HepG2 (cell line): ENCODE results near the gene BEST2.

ENCODE experiments used
- EZH2 ChIP-seq: conservative IDR thresholded peaks from 2 replicates; pipeline ENCODE4 v1.6.1; 2012; ENCODE audit warnings: mild to moderate bottlenecking, low read depth, low read length, moderate library complexity
- FOSL1 ChIP-seq: sonication (generic); formaldehyde crosslinking; IDR thresholded peaks from 2 replicates; pipeline ENCODE4 v1.9.0; 2021; ENCODE audit warnings: missing genetic modification reagents, borderline replicate concordance
- POLR2A ChIP-seq, 2 experiments: IDR thresholded peaks; 2 replicates each; pipeline ENCODE4 v1.6.1; 2011; ENCODE audit warnings: low read depth in 2 of 2, low read length in 2 of 2, mild to moderate bottlenecking in 1 of 2, moderate library complexity in 1 of 2; ENCODE audit not compliant: insufficient read depth in 1 of 2
- SRSF1 ChIP-seq: fragments of 200-400 bp; formaldehyde crosslinking; optimal IDR thresholded peaks from 2 replicates; pipeline ENCODE3; 2017; ENCODE audit warnings: mild to moderate bottlenecking, low read depth, low read length, moderate library complexity
- SRSF9 ChIP-seq: fragments of 200-400 bp; formaldehyde crosslinking; IDR thresholded peaks from 2 replicates; pipeline ENCODE4 v1.6.1; 2018; ENCODE audit warnings: borderline replicate concordance, mild to moderate bottlenecking, low read depth, low read length; ENCODE audit not compliant: insufficient read depth, poor library complexity, severe bottlenecking
- TAF1 ChIP-seq: sonication (generic); formaldehyde crosslinking; IDR thresholded peaks from 2 replicates; pipeline ENCODE4 v1.4.0; 2020; ENCODE audit warnings: missing genetic modification reagents
- TCF12 ChIP-seq, 2 experiments: fragments of 450-650 bp in 1 of 2; sonication (generic) in 1 of 2; formaldehyde crosslinking in 1 of 2; IDR thresholded peaks; 2 replicates each; pipeline versions ENCODE4 v1.6.1 to v1.8.0; 2017 to 2022; ENCODE audit warnings: antibody characterized with exemption in 1 of 2, mild to moderate bottlenecking in 1 of 2, missing genetic modification reagents in 1 of 2, moderate library complexity in 1 of 2
- ZNF124 ChIP-seq: sonication (generic); formaldehyde crosslinking; IDR thresholded peaks from 2 replicates; pipeline ENCODE4 v1.4.0; 2020; ENCODE audit warnings: missing genetic modification reagents
- ZNF225 ChIP-seq: sonication (generic); formaldehyde crosslinking; IDR thresholded peaks from 2 replicates; pipeline ENCODE4 v1.4.0; 2020; ENCODE audit warnings: mild to moderate bottlenecking, missing genetic modification reagents
- TF ChIP-seq, protein P1 (sequence below): sonication (generic); formaldehyde crosslinking; conservative IDR thresholded peaks from 2 replicates; pipeline ENCODE4 v1.4.0; 2020; ENCODE audit warnings: missing genetic modification reagents
- TF ChIP-seq, protein P2 (sequence below): sonication (generic); formaldehyde crosslinking; IDR thresholded peaks from 2 replicates; pipeline ENCODE4 v1.5.0; 2020; ENCODE audit warnings: mild to moderate bottlenecking, missing genetic modification reagents, moderate library complexity
- TF ChIP-seq, protein P3 (sequence below): IDR thresholded peaks from 2 replicates; pipeline ENCODE4 v1.6.1; 2016; ENCODE audit warnings: missing genetic modification reagents, missing compliant biosample characterization
- TF ChIP-seq, protein P4 (sequence below): IDR thresholded peaks from 2 replicates; pipeline ENCODE4 v1.6.1; 2016; ENCODE audit warnings: missing compliant biosample characterization, missing genetic modification reagents, borderline replicate concordance

DNA sequence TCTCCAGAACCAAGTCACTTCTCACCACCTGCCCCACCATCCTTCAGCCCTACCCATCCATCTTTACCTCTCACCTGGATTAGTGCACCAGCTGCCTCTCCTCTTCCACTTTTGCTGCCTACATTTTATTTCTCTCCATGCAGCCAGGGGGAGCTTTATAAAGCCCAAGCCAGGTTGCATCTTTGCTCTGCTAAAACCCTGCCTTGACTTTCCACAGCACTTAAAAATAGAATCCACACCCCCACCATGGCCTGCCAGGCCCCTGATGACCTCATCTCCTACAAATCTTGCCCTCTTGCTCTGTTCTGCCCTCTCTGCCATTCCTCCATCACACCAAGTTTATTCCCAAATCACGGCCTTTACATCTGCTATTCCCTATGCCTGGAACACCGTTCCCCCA, 22.0 kb downstream of the BEST2 start:
- TF ChIP-seq, protein P1, sequence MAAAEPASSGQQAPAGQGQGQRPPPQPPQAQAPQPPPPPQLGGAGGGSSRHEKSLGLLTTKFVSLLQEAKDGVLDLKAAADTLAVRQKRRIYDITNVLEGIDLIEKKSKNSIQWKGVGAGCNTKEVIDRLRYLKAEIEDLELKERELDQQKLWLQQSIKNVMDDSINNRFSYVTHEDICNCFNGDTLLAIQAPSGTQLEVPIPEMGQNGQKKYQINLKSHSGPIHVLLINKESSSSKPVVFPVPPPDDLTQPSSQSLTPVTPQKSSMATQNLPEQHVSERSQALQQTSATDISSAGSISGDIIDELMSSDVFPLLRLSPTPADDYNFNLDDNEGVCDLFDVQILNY (CRISPR knock-in tag): no peak
- TF ChIP-seq, protein P2, sequence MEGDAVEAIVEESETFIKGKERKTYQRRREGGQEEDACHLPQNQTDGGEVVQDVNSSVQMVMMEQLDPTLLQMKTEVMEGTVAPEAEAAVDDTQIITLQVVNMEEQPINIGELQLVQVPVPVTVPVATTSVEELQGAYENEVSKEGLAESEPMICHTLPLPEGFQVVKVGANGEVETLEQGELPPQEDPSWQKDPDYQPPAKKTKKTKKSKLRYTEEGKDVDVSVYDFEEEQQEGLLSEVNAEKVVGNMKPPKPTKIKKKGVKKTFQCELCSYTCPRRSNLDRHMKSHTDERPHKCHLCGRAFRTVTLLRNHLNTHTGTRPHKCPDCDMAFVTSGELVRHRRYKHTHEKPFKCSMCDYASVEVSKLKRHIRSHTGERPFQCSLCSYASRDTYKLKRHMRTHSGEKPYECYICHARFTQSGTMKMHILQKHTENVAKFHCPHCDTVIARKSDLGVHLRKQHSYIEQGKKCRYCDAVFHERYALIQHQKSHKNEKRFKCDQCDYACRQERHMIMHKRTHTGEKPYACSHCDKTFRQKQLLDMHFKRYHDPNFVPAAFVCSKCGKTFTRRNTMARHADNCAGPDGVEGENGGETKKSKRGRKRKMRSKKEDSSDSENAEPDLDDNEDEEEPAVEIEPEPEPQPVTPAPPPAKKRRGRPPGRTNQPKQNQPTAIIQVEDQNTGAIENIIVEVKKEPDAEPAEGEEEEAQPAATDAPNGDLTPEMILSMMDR: peak; percentile 30; the same call in 1 of the 2 replicates
- TF ChIP-seq TCF12 (IDR thresholded peaks at IDR 0.05) (no peak), TCF12 (CRISPR knock-in tag; IDR thresholded peaks at IDR 0.05) (no peak), ZNF124 (CRISPR knock-in tag) (no peak), ZNF225 (CRISPR knock-in tag) (no peak), SRSF1 (no peak), POLR2A (IDR thresholded peaks at IDR 0.05; ENCODE audit: insufficient read depth in 1 of 2, low read depth in 2 of 2, low read length in 2 of 2) (no peak), FOSL1 (CRISPR knock-in tag) (no peak), EZH2 (no peak), SRSF9 (no peak), TAF1 (no peak)
- TF ChIP-seq, protein P3, sequence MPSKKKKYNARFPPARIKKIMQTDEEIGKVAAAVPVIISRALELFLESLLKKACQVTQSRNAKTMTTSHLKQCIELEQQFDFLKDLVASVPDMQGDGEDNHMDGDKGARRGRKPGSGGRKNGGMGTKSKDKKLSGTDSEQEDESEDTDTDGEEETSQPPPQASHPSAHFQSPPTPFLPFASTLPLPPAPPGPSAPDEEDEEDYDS (CRISPR knock-in tag): no peak
- TF ChIP-seq, protein P4, sequence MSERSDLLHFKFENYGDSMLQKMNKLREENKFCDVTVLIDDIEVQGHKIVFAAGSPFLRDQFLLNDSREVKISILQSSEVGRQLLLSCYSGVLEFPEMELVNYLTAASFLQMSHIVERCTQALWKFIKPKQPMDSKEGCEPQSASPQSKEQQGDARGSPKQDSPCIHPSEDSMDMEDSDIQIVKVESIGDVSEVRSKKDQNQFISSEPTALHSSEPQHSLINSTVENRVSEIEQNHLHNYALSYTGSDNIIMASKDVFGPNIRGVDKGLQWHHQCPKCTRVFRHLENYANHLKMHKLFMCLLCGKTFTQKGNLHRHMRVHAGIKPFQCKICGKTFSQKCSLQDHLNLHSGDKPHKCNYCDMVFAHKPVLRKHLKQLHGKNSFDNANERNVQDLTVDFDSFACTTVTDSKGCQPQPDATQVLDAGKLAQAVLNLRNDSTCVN (CRISPR knock-in tag): no peak
